Neuronal stem cell (in vitro differentiated cells): ENCODE results near the gene NTPCR.

Experiments used
- DNase-seq: peaks from one replicate; pipeline ENCODE4 v3.0.0-alpha.2; 2013; ENCODE audit warnings: low spot score
- H2AFZ ChIP-seq: one replicate; pipeline ENCODE4 v1.6.1; 2013; ENCODE audit warnings: mild to moderate bottlenecking, low read length, inconsistent platforms
- H2AK5ac ChIP-seq: 2 replicates; pipeline ENCODE4 v1.6.1; 2013; ENCODE audit warnings: low read depth, mild to moderate bottlenecking, inconsistent platforms, low read length, moderate library complexity, mixed read lengths
- H2BK120ac ChIP-seq: 2 replicates; pipeline ENCODE4 v1.6.1; 2013; ENCODE audit warnings: low read depth, mild to moderate bottlenecking, inconsistent platforms, low read length, moderate library complexity, mixed read lengths
- H2BK12ac ChIP-seq: one replicate; pipeline ENCODE4 v1.6.1; 2013; ENCODE audit warnings: low read length, inconsistent platforms
- H2BK15ac ChIP-seq: 2 replicates; pipeline ENCODE4 v1.6.1; 2013; ENCODE audit warnings: mild to moderate bottlenecking, low read length, inconsistent platforms, mixed read lengths
- H2BK5ac ChIP-seq: one replicate; pipeline ENCODE4 v1.6.1; 2013; ENCODE audit warnings: inconsistent platforms, mild to moderate bottlenecking, low read length, moderate library complexity
- H3K14ac ChIP-seq: one replicate; pipeline ENCODE4 v1.6.1; 2013; ENCODE audit warnings: low read length, inconsistent platforms
- H3K18ac ChIP-seq: 2 replicates; pipeline ENCODE4 v1.6.1; 2013; ENCODE audit warnings: low read length, inconsistent platforms
- H3K23ac ChIP-seq: 2 replicates; pipeline ENCODE4 v1.6.1; 2013; ENCODE audit warnings: low read depth, mild to moderate bottlenecking, mixed read lengths, low read length, inconsistent platforms; ENCODE audit not compliant: poor library complexity
- H3K27ac ChIP-seq: replicated peaks from 3 replicates; pipeline ENCODE4 v1.5.1; 2013; ENCODE audit warnings: low read length, inconsistent platforms
- H3K27me3 ChIP-seq, 3 experiments: 2 replicates each; pipeline ENCODE4 v1.6.1; 2013; ENCODE audit warnings: low read length in 3 of 3, mild to moderate bottlenecking in 2 of 3, inconsistent platforms in 1 of 3, low read depth in 1 of 3, mixed read lengths in 1 of 3, moderate library complexity in 1 of 3; ENCODE audit not compliant: control insufficient read depth in 3 of 3, insufficient read depth in 3 of 3
- H3K36me3 ChIP-seq, 2 donors: replicated peaks in 1 of 2; 2 replicates each; pipeline ENCODE4 v1.6.1; 2013; ENCODE audit warnings: low read length in 2 of 2; ENCODE audit not compliant: control insufficient read depth in 2 of 2, insufficient read depth in 2 of 2
- H3K4ac ChIP-seq: 2 replicates; pipeline ENCODE4 v1.6.1; 2013; ENCODE audit warnings: inconsistent platforms, mild to moderate bottlenecking, low read length, moderate library complexity
- H3K4me1 ChIP-seq, 2 donors: 1 replicate in 1 of 2; 2 replicates in 1 of 2; pipeline ENCODE4 v1.6.1; 2013; ENCODE audit warnings: low read length in 2 of 2, low read depth in 1 of 2; ENCODE audit not compliant: control insufficient read depth in 2 of 2, insufficient read depth in 1 of 2
- H3K4me2 ChIP-seq: one replicate; pipeline ENCODE4 v1.6.1; 2013; ENCODE audit warnings: mild to moderate bottlenecking, low read length, inconsistent platforms; ENCODE audit not compliant: insufficient read depth, poor library complexity, severe bottlenecking
- H3K4me3 ChIP-seq, 2 donors: 2 replicates each; pipeline ENCODE4 v1.5.1; 2013; ENCODE audit warnings: low read length in 2 of 2, mild to moderate bottlenecking in 2 of 2, inconsistent platforms in 1 of 2, moderate library complexity in 1 of 2
- H3K79me1 ChIP-seq: one replicate; pipeline ENCODE4 v1.6.1; 2013; ENCODE audit warnings: low read depth, mild to moderate bottlenecking, inconsistent platforms, low read length, moderate library complexity
- H3K9ac ChIP-seq: one replicate; pipeline ENCODE4 v1.6.1; 2013; ENCODE audit warnings: mild to moderate bottlenecking, low read depth, low read length, inconsistent platforms; ENCODE audit not compliant: poor library complexity
- H3K9me3 ChIP-seq, 2 donors: replicated peaks in 1 of 2; 2 replicates each; pipeline versions ENCODE3 to v1.6.1; 2013; ENCODE audit warnings: low read length in 2 of 2, mild to moderate bottlenecking in 2 of 2, inconsistent platforms in 1 of 2, low read depth in 1 of 2, mixed read lengths in 1 of 2, moderate library complexity in 1 of 2; ENCODE audit not compliant: control insufficient read depth in 2 of 2, insufficient read depth in 1 of 2
- H4K8ac ChIP-seq: one replicate; pipeline ENCODE4 v1.6.1; 2013; ENCODE audit warnings: low read depth, mild to moderate bottlenecking, inconsistent platforms, low read length, moderate library complexity
- H4K91ac ChIP-seq: one replicate; pipeline ENCODE4 v1.6.1; 2013; ENCODE audit warnings: low read length, low read depth, mild to moderate bottlenecking, inconsistent platforms; ENCODE audit not compliant: poor library complexity
- WGBS, 2 donors: extraction: QIAGEN DNeasy Blood & Tissue Kit; methylation state at CpG; one replicate each; pipeline ENCODE4 v1.1.7; 2013; ENCODE audit warnings: missing lambda C conversion rate in 2 of 2, mixed read lengths in 1 of 2; ENCODE audit not compliant: insufficient read length in 2 of 2, insufficient replicate concordance in 1 of 2; ENCODE audit errors: extremely low coverage in 2 of 2; 5-methylcytosine and 5-hydroxymethylcytosine counted together

The NTPCR gene

DNA sequence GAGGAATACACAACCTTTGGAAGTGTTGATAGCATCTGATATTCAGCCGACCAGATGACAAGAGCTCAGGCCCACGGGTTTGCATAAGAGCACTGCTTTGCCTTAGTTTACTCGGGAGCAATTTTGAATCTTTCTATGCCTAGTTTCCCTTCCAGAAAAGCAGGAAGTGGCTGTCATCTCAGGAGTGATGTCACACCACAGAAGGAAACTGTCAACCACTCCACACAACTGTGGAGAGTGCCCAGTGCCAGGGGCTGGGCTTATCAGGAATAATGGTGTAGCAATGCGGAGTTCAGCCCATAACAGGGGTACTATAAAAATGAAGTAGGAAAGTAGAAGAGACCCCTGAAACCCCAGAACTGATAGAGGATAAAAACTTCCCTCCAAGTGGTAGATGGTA is 28.4 kb downstream of the NTPCR start:
- no peak overlapping the region for H2AK5ac ChIP-seq
- H3K18ac ChIP-seq, result no peak overlapping the region
- no peak overlapping the region for H3K27ac ChIP-seq
- H3K4me3 ChIP-seq, result no peak overlapping the region
- H3K9me3 ChIP-seq, result peaks cover 0 to 9% of the 10 kb centered on the region in 2 donors
- H3K36me3 ChIP-seq, result peaks cover 24 to 77% of the 10 kb centered on the region in 2 donors
- no peak overlapping the region for H3K4me2 ChIP-seq
- H2AFZ ChIP-seq, result no peak overlapping the region
- H4K91ac ChIP-seq, result no peak overlapping the region
- H3K4ac ChIP-seq, result no peak overlapping the region
- no peaks in the 10 kb centered on the region for H3K4me1 ChIP-seq
- H3K27me3 ChIP-seq, result no peaks in the 10 kb centered on the region
- H2BK5ac ChIP-seq, result no peak overlapping the region
- no peak overlapping the region for H3K9ac ChIP-seq
- no peak overlapping the region for H3K14ac ChIP-seq
- H2BK15ac ChIP-seq, result no peak overlapping the region
- no peak overlapping the region for H2BK120ac ChIP-seq
- WGBS, 2 donors, result no CpG with 5 or more reads among the region's 4 CpGs
- H2BK12ac ChIP-seq, result no peak overlapping the region
- no peak overlapping the region for H4K8ac ChIP-seq
- H3K79me1 ChIP-seq, result no peaks in the 10 kb centered on the region
- DNase-seq, result no peak
- H3K23ac ChIP-seq, result no peak overlapping the region

- H3K4me2 ChIP-seq, result no peak overlapping the region
- H2AFZ ChIP-seq, result no peak overlapping the region
- H3K9me3 ChIP-seq, result peaks cover 0 to 2% of the 10 kb centered on the region in 2 donors
- no peak overlapping the region for H3K4me3 ChIP-seq
- no peak overlapping the region for H2AK5ac ChIP-seq
- no peaks in the 10 kb centered on the region for H3K79me1 ChIP-seq
- no peak overlapping the region for H2BK120ac ChIP-seq
- no peak overlapping the region for H3K18ac ChIP-seq
- no peak overlapping the region for H2BK5ac ChIP-seq
- no peak overlapping the region for H3K27ac ChIP-seq
- no peak overlapping the region for H4K91ac ChIP-seq
- H3K14ac ChIP-seq, result no peak overlapping the region
- no peak overlapping the region for H4K8ac ChIP-seq
- H3K36me3 ChIP-seq, result peaks cover 24 to 69% of the 10 kb centered on the region in 2 donors
- DNase-seq, result no peak
- H3K4me1 ChIP-seq, result peaks cover 0 to 2% of the 10 kb centered on the region in 2 donors
- no peak overlapping the region for H3K4ac ChIP-seq
- H2BK15ac ChIP-seq, result no peak overlapping the region
- no peak overlapping the region for H2BK12ac ChIP-seq
- H3K27me3 ChIP-seq, result no peaks in the 10 kb centered on the region
- H3K23ac ChIP-seq, result no peak overlapping the region
- no CpG with 5 or more reads among the region's 6 CpGs for WGBS, 2 donors
- no peak overlapping the region for H3K9ac ChIP-seq
Observed at GRCh38 chr1:232979558-232979957, 29.1 kb downstream of the NTPCR start.

DNA sequence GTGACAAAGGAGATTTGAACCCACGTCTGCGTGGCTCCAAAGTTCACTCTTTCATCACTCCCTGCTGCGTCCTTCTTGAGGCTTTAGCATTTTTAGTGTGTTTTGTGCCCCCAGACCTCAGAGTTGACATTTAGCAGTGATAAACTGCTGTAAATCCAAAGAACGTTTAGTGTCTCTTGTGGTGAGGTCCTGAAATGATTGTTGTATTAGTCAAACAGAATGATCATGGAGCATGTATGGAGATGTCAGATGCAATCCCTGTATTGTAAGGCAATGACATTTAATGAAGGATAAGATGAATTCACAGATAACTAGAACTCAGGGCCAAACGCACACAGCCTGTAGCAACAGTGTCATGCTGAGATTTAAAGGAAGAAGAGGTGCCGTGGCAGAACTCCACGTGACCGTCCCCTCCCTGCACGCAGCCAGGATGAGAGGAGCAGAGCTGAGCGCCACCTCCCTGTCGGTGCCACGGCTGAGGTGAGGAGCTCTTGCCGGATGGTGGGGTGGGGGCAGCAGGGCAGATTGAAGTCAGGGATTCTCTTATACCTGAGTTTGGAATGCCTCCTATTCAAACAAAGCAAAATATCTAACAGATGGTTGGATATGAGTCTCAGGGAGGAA is 30.1 kb downstream of the NTPCR start:
- Histone ChIP-seq H3K36me3 (peaks cover 26 to 60% of the 10 kb centered on the region in 2 donors), H4K91ac (no peak overlapping the region), H3K14ac (no peak overlapping the region), H2BK15ac (no peak overlapping the region), H3K4me2 (no peak overlapping the region), H3K4me3 (no peak overlapping the region), H3K4ac (no peak overlapping the region), H3K27me3 (no peaks in the 10 kb centered on the region), H2BK120ac (no peak overlapping the region), H2BK5ac (no peak overlapping the region), H2AFZ (no peak overlapping the region), H3K9me3 (no peaks in the 10 kb centered on the region), H2AK5ac (no peak overlapping the region), H3K9ac (no peak overlapping the region), H3K27ac (no peak overlapping the region), H4K8ac (no peak overlapping the region), H3K4me1 (peaks cover 0 to 2% of the 10 kb centered on the region in 2 donors), H3K79me1 (no peaks in the 10 kb centered on the region), H3K23ac (no peak overlapping the region), H2BK12ac (no peak overlapping the region), H3K18ac (no peak overlapping the region)
- no CpG with 5 or more reads among the region's 13 CpGs for WGBS, 2 donors
- no peak for DNase-seq

DNA sequence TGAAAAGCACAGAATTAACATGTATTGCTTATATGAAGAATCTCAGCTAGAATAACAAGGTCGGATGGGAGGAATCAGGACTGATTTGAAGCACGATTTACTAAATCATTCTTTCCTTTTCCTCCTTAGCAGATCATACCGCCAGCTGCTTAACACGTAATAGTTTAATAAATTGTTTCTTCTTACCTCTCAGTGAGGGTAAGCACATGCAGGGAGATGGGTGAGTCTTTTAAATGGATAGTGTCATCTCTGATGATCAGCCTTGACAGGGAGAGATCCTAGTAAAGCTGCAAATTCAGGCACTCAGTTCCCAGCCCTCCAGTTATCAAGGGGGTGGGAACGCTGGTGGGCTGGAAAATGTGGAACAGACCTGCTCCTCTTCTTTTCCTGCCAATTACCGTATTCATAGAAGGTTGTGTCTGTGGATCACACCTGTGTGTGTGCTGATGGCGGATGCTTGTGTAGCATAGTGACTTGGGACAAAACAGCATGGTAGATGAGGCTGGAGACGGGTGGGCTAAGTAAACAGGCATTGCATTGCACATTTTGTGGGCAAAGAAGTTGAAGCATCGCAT is 30.7 kb downstream of the NTPCR start:
- Histone ChIP-seq H3K79me1 (no peaks in the 10 kb centered on the region), H2BK5ac (no peak overlapping the region), H3K9ac (no peak overlapping the region), H2BK12ac (no peak overlapping the region), H2BK120ac (no peak overlapping the region), H2AFZ (no peak overlapping the region), H3K23ac (no peak overlapping the region), H3K14ac (no peak overlapping the region), H2AK5ac (no peak overlapping the region), H3K36me3 (peaks cover 29 to 54% of the 10 kb centered on the region in 2 donors), H3K27me3 (no peaks in the 10 kb centered on the region), H4K8ac (no peak overlapping the region), H3K4me3 (no peak overlapping the region), H4K91ac (no peak overlapping the region), H3K4ac (no peak overlapping the region), H3K9me3 (peaks cover 0 to 4% of the 10 kb centered on the region in 2 donors), H2BK15ac (no peak overlapping the region), H3K18ac (no peak overlapping the region), H3K4me1 (peaks cover 0 to 2% of the 10 kb centered on the region in 2 donors), H3K4me2 (no peak overlapping the region), H3K27ac (no peak overlapping the region)
- WGBS, 2 donors, result no CpG with 5 or more reads among the region's 9 CpGs
- no peak for DNase-seq
